Activated CD4-positive, alpha-beta memory T cell treated with anti-CD3 and anti-CD28 coated beads for 36 hours (primary cell): ENCODE results near the gene PDRG1. TPM values are rescaled to one million over a fixed set of nuclear protein-coding genes. Genes with fewer than 3 reads are reported as not detected.

Experiments used
- CTCF ChIA-PET: fragments of 350-600 bp; sonication (Branson Sonifier 250); formaldehyde crosslinking; loops from one replicate; lab custom pipeline; 2021; ENCODE audit warnings: antibody characterized with exemption, inconsistent platforms; lab: Charles Lee
- POLR2A ChIA-PET: fragments of 350-600 bp; sonication (Branson Sonifier 250); formaldehyde crosslinking; loops from one replicate; lab custom pipeline; 2021; ENCODE audit warnings: antibody characterized with exemption; lab: Charles Lee
- DNase-seq: peaks from one replicate; pipeline ENCODE4 v3.0.0-alpha.2; 2020
- H3K27ac Mint-ChIP-seq: one replicate; pipeline ENCODE4 v1.8.0; 2021; ENCODE audit warnings: mixed read lengths
- H3K27me3 Mint-ChIP-seq: one replicate; pipeline ENCODE4 v1.8.0; 2021; ENCODE audit warnings: mixed read lengths
- H3K36me3 Mint-ChIP-seq: one replicate; pipeline ENCODE4 v1.8.0; 2021; ENCODE audit warnings: mixed read lengths
- H3K4me1 Mint-ChIP-seq: one replicate; pipeline ENCODE4 v1.8.0; 2021; ENCODE audit warnings: low read depth, mixed read lengths
- H3K4me3 Mint-ChIP-seq: one replicate; pipeline ENCODE4 v1.8.0; 2021; ENCODE audit warnings: mild to moderate bottlenecking, mixed read lengths
- H3K9me3 Mint-ChIP-seq: one replicate; pipeline ENCODE4 v1.8.0; 2021; ENCODE audit warnings: mixed read lengths
- intact Hi-C: fragments of 100-400 bp; cut with micrococcal nuclease; formaldehyde crosslinking; loops from one replicate; pipeline ENCODE4 v1.15.1; 2023
- total RNA-seq, 2 experiments: library from RNA; stranded (reverse); gene quantifications; one replicate each; pipeline ENCODE4 v1.2.3, GENCODE V29; 2021

The PDRG1 gene
- total RNA-seq, 2 experiments from 2014 or later: 12.1 to 13.2 TPM

DNA sequence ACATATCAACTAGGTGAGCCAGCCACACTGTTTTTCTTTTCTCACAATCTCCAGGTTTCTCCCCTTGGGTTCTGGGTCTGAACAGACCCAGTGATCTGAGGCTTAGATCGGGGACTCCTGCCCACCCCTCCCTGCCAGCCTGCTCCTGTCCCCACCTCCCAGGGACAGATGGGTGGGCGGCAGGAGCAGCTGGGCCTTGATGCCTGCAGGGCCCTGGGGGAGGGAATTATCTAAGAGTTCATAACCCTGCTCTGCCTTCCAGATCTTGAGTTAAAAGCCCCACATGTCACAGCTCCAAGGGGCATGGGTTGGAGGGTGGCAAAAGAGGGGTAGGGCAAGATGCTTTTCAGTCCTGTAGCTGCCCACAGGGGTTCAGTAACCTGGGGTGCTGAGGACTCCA lies 10.9 kb upstream of the PDRG1 start:
- ChIA-PET CTCF (interaction anchor here (1.0 to 1.6 kb wide), 2 partner anchors 11 to 116 kb away, joined by 4 to 9 read pairs; partner anchors contain the start of gene PDRG1), POLR2A (no interaction called here)
- Mint-ChIP-seq H3K9me3 (no peaks in the 10 kb centered on the region), H3K27ac (no peak overlapping the region), H3K36me3 (no peaks in the 10 kb centered on the region), H3K4me1 (peaks cover 3% of the 10 kb centered on the region), H3K27me3 (peaks cover 38% of the 10 kb centered on the region), H3K4me3 (no peak overlapping the region)
- intact Hi-C loops: no loop called here
- no peak for DNase-seq

GRCh38 chr20:31956556-31957526 lies 5.0 kb upstream of the PDRG1 start:
- peaks cover under 1% of the 10 kb centered on the region for H3K36me3 Mint-ChIP-seq
- ChIA-PET CTCF (interaction anchor here (1.0 to 1.1 kb wide), 2 partner anchors 104 to 110 kb away, joined by 3 to 6 read pairs; no protein-coding TSS in a partner anchor), POLR2A (no interaction called here)
- H3K9me3 Mint-ChIP-seq: no peaks in the 10 kb centered on the region
- no peak overlapping the region for H3K4me3 Mint-ChIP-seq
- peaks cover 4% of the 10 kb centered on the region for H3K4me1 Mint-ChIP-seq
- intact Hi-C loops: loop anchor here (10.0 kb wide), 1 partner anchor 78 kb away; no protein-coding TSS in a partner anchor
- no peak for DNase-seq
- peaks cover 16% of the 10 kb centered on the region for H3K27me3 Mint-ChIP-seq
- no peak overlapping the region for H3K27ac Mint-ChIP-seq

DNA sequence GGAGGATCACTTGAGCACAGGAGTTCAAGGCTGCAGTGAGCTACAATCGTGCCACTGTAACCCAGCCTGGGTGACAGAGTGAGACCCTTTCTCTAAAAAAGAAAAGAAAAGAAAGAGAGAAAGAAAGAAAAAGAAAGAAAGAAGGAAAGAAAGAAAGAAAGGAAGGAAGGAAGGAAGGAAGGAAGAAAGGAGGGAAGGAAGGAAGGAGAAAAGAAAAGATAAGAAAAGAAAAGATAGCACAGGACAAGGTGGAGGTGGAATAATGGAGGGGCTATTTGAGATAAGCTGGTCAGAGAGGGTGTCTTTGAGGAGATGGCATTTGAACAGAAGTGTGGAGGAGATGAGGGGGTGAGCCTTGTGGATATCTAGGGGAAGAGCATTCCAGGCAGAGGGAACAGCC lies 2.7 kb upstream of the PDRG1 start:
- peaks cover 13% of the 10 kb centered on the region for H3K27me3 Mint-ChIP-seq
- POLR2A ChIA-PET: no interaction called here
- no peak for DNase-seq
- no peaks in the 10 kb centered on the region for H3K9me3 Mint-ChIP-seq
- H3K36me3 Mint-ChIP-seq: peaks cover 9% of the 10 kb centered on the region
- no peak overlapping the region for H3K4me3 Mint-ChIP-seq
- CTCF ChIA-PET: interaction anchor here (1.3 kb wide), 1 partner anchor 108 kb away, joined by 5 read pairs; no protein-coding TSS in a partner anchor
- no peak overlapping the region for H3K27ac Mint-ChIP-seq
- peaks cover 23% of the 10 kb centered on the region for H3K4me1 Mint-ChIP-seq
- intact Hi-C loops: loop anchor here (10.0 kb wide), 1 partner anchor 80 kb away; no protein-coding TSS in a partner anchor

- Mint-ChIP-seq H3K36me3 (peaks cover 13% of the 10 kb centered on the region), H3K4me1 (peaks cover 27% of the 10 kb centered on the region), H3K9me3 (no peaks in the 10 kb centered on the region), H3K4me3 (no peak overlapping the region), H3K27ac (no peak overlapping the region), H3K27me3 (peaks cover 9% of the 10 kb centered on the region)
- POLR2A ChIA-PET: no interaction called here
- no peak for DNase-seq
- intact Hi-C loops: loop anchor here (2.0 to 10.0 kb wide), 2 partner anchors 81 to 131 kb away; no protein-coding TSS in a partner anchor
- CTCF ChIA-PET: interaction anchor here (1.2 to 4.2 kb wide), 6 partner anchors 78 to 139 kb away, joined by 3 to 102 read pairs (median 16); no protein-coding TSS in a partner anchor
These were observed 1.8 kb upstream of the PDRG1 start for GRCh38 chr20:31953556-31954148.

GRCh38 chr20:31951203-31951529 lies 680 bp downstream of the PDRG1 start:
- intact Hi-C loops: loop anchor here (2.0 to 10.0 kb wide), 2 partner anchors 84 to 158 kb away; partner anchors contain the start of gene TM9SF4
- Mint-ChIP-seq H3K4me3 (peak overlapping the region; percentile 97), H3K27me3 (peaks cover 3% of the 10 kb centered on the region), H3K4me1 (peaks cover 27% of the 10 kb centered on the region), H3K27ac (peak overlapping the region; percentile 19), H3K9me3 (no peaks in the 10 kb centered on the region), H3K36me3 (peaks cover 30% of the 10 kb centered on the region)
- POLR2A ChIA-PET: no interaction called here
- no peak for DNase-seq
- CTCF ChIA-PET: interaction anchor here (0.7 to 4.2 kb wide), 17 partner anchors 9 to 140 kb away, joined by 3 to 102 read pairs (median 6); partner anchors contain the start of gene XKR7

DNA sequence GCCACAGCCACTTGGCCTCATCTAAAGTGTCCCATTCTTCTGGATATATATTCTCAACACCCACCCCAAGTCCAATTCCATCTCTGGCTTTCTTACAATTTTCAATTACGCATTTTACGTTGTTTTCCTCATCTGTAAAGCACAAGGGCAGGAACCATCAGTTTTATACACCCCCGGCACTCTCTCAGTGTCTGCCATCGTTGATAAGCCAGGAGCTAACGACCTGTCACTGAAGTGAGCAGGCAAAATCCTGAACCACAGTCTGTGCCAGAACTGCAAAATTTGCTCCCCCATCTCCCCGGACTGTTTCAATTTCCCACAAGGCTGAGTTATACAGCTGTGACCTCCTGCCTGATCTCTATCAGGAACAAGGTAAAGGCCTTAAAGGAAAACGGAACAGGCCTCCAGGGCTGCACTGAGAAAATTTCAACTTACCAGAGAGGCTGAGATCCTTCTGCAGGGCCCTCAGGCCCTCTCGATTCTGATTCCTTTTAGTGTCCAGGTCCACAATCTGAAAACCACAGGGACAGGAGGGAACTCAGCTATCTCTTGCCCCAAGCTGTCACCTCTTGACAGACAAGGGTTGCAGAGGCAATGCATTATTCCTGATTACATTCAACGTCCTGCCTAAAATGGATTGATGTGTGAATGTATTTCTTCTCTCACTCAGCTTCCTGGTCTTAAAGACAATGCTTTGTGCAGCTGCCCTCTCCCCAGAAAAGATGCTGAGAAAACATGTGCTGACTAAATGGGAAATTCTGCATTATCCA lies 1.8 kb downstream of the PDRG1 start:
- Mint-ChIP-seq H3K27ac (no peak overlapping the region), H3K4me3 (peak overlapping the region; percentile 97), H3K36me3 (peaks cover 30% of the 10 kb centered on the region), H3K9me3 (no peaks in the 10 kb centered on the region), H3K4me1 (peaks cover 27% of the 10 kb centered on the region), H3K27me3 (no peaks in the 10 kb centered on the region)
- intact Hi-C loops: loop anchor here (2.0 to 10.0 kb wide), 2 partner anchors 85 to 159 kb away; partner anchors contain the start of gene TM9SF4
- POLR2A ChIA-PET: no interaction called here
- DNase-seq: no peak
- CTCF ChIA-PET: interaction anchor here (0.7 to 4.2 kb wide), 5 partner anchors 14 to 141 kb away, joined by 5 to 102 read pairs (median 20); no protein-coding TSS in a partner anchor

DNA sequence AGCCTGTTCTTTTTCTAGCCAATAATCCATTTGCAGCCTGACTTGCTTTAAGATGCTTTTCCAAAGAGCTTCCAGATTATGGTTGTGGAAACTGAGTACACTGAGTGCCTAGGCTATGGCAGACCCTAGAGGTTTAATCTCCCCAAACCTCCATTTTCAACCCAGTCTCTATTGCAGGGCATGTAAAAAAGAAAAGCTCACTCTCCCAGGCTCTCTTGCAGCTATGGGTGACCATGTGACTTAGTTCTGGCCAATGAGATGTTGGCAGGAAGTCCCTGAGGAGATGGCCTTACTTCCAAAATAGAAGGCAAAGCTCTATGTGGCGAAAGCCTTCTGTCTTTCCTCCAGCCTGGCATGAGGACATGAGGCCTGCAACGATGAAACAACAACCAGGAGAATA lies 3.8 kb downstream of the PDRG1 start:
- ChIA-PET CTCF (interaction anchor here (1.3 to 2.7 kb wide), 3 partner anchors 68 to 100 kb away, joined by 7 to 13 read pairs (median 8); no protein-coding TSS in a partner anchor), POLR2A (no interaction called here)
- Mint-ChIP-seq H3K4me1 (peaks cover 27% of the 10 kb centered on the region), H3K36me3 (peaks cover 36% of the 10 kb centered on the region), H3K9me3 (no peaks in the 10 kb centered on the region), H3K4me3 (no peak overlapping the region), H3K27me3 (no peaks in the 10 kb centered on the region), H3K27ac (no peak overlapping the region)
- DNase-seq: peak; percentile 20
- intact Hi-C loops: no loop called here

DNA sequence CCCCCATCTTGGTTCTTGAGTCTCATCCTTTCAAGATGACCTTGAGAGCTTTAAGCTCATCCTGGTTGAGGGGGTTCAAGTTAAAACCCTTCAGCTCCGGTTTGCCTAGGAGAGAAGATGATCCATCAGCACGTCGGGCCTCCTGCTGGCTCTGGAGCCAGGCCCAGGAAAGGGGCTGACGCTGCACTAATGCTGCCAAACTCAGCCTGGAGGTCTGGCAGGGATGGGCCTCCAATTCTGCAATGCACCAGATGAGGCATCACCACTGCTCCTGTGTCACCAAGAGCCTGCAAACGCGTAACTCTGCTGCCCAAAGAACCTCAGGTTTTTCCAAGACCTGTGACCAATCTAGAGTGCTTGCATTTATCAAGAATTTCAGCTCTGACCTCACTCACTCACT lies 6.1 kb downstream of the PDRG1 start:
- Mint-ChIP-seq H3K9me3 (no peaks in the 10 kb centered on the region), H3K4me3 (no peak overlapping the region), H3K4me1 (peaks cover 15% of the 10 kb centered on the region), H3K36me3 (peaks cover 34% of the 10 kb centered on the region), H3K27me3 (no peaks in the 10 kb centered on the region), H3K27ac (no peak overlapping the region)
- DNase-seq: no peak
- ChIA-PET CTCF (interaction anchor here (2.4 kb wide), 1 partner anchor 98 kb away, joined by 8 read pairs; no protein-coding TSS in a partner anchor), POLR2A (no interaction called here)
- intact Hi-C loops: no loop called here

GRCh38 chr20:31945319-31945718 lies 6.5 kb downstream of the PDRG1 start:
- H3K4me1 Mint-ChIP-seq: peaks cover 10% of the 10 kb centered on the region
- H3K27me3 Mint-ChIP-seq: no peaks in the 10 kb centered on the region
- DNase-seq: no peak
- CTCF ChIA-PET: interaction anchor here (2.4 kb wide), 1 partner anchor 98 kb away, joined by 8 read pairs; no protein-coding TSS in a partner anchor
- peaks cover 34% of the 10 kb centered on the region for H3K36me3 Mint-ChIP-seq
- H3K4me3 Mint-ChIP-seq: no peak overlapping the region
- H3K27ac Mint-ChIP-seq: no peak overlapping the region
- POLR2A ChIA-PET: no interaction called here
- intact Hi-C loops: no loop called here
- no peaks in the 10 kb centered on the region for H3K9me3 Mint-ChIP-seq

DNA sequence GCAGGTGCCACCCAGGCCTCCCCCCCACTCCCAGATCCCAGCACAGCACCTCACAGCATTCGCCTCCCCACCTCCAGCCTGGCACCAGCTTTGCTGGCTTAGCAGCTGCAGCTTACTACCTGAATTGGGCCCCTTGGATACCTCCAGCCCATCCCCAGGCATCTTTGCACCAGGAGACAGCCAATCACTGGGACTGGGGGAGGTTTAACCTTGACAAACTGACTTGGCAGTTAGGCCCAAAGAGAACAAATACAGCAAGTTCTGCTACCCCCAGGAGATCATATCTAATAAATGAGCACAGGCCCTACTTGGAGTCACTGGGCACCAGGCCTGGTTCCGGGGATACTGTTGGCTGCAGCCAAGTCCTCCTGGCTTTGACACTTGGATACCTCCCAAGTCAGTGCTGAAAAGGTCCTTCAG lies 8.8 kb downstream of the PDRG1 start:
- peaks cover 17% of the 10 kb centered on the region for H3K36me3 Mint-ChIP-seq
- ChIA-PET POLR2A (no interaction called here), CTCF (interaction anchor here (1.1 to 2.0 kb wide), 2 partner anchors 9 kb away, joined by 3 to 11 read pairs; partner anchors contain the start of gene PDRG1)
- no peak overlapping the region for H3K27ac Mint-ChIP-seq
- H3K27me3 Mint-ChIP-seq: no peaks in the 10 kb centered on the region
- no peak for DNase-seq
- no peak overlapping the region for H3K4me3 Mint-ChIP-seq
- intact Hi-C loops: no loop called here
- H3K4me1 Mint-ChIP-seq: no peaks in the 10 kb centered on the region
- no peaks in the 10 kb centered on the region for H3K9me3 Mint-ChIP-seq

GRCh38 chr20:31939661-31940060 lies 12.2 kb downstream of the PDRG1 start:
- Mint-ChIP-seq H3K27ac (no peak overlapping the region), H3K9me3 (no peaks in the 10 kb centered on the region), H3K36me3 (peaks cover 4% of the 10 kb centered on the region), H3K4me3 (no peak overlapping the region), H3K4me1 (no peaks in the 10 kb centered on the region), H3K27me3 (no peaks in the 10 kb centered on the region)
- no peak for DNase-seq
- intact Hi-C loops: no loop called here
- ChIA-PET CTCF (no interaction called here), POLR2A (no interaction called here)
